ENCODE data around the gene SNUPN.

DNA sequence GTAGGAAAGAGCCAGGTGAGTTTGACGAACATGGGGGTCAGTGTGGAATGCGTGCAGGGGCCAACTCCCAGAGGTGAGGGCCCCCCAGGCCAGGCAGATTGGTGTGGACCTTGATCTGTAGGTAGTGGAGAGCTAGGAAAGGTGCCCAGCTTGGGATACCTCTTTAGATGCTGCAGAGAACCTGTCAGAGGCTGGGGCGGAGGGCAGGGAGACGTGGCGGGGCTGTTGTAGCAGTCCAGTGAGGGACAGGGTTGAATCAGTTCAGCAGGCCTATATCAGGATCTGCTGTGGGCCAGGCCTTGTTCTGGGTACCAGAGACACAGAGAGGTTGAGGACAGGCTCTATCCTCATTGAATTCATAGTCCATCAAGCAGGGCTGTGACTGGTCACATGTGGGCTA is 30.8 kb upstream of the SNUPN start:
- TF ChIP-seq EZH2 (IDR thresholded peaks at IDR 0.05) (no peak), POLR2AphosphoS5 (IDR thresholded peaks at IDR 0.05; ENCODE audit: borderline replicate concordance, low read depth, low read length) (no peak), FOXP2 (optimal IDR thresholded peaks at IDR 0.05; ENCODE audit: control extremely low read depth, extremely low read length, insufficient read depth) (no peak)
